HCT116 (cell line): ENCODE results near the gene DPP6. TPM values are rescaled to one million over a fixed set of nuclear protein-coding genes. Genes with fewer than 3 reads are reported as not detected.

Experiments used
- ATAC-seq: fragments of 200-7000 bp; cut with Tn5 transposase; 2 replicates; pipeline ENCODE4 v1.9.1; 2020; ENCODE audit warnings: mild to moderate bottlenecking, moderate library complexity
- BruUV-seq: library from RNA; stranded (reverse); fragments of 400-500 nt; replicated peaks from 2 replicates; lab custom pipeline; 2021; lab: Mats Ljungman, UMichigan
- CTCF ChIA-PET: fragments of 300-600 bp; sonication (Branson Sonifier 250); formaldehyde crosslinking; loops from one replicate; lab custom pipeline; 2021; ENCODE audit warnings: antibody characterized with exemption; lab: Charles Lee
- POLR2A ChIA-PET: fragments of 300-600, 350-600 bp; sonication (Branson Sonifier 250); formaldehyde crosslinking; loops from one replicate; lab custom pipeline; 2021; ENCODE audit warnings: antibody characterized with exemption; lab: Charles Lee
- RAD21 ChIA-PET, 2 experiments: fragments of 300-600 bp; sonication (Branson Sonifier 250); formaldehyde crosslinking; loops; one replicate each; lab custom pipeline; 2023; ENCODE audit warnings: low total read pairs in 2 of 2; ENCODE audit not compliant: uncharacterized antibody in 2 of 2, unreplicated experiment in 2 of 2, low non-redundant PET in 1 of 2; lab: Charles Lee
- DNase-seq: peaks from one replicate; pipeline ENCODE4 v3.0.0-alpha.2; 2010; ENCODE audit warnings: low read depth, low spot score
- H2AFZ ChIP-seq: fragments of 200-600 bp; shearing (Covaris generic), sonication (generic); 2 replicates; pipeline ENCODE4 v1.6.1; 2017; ENCODE audit warnings: low read depth, mixed run types, mixed read lengths, antibody characterized with exemption, low read length; ENCODE audit not compliant: poor library complexity, severe bottlenecking
- H3K27ac ChIP-seq: 2 replicates; pipeline ENCODE4 v1.5.1; 2012; ENCODE audit warnings: low read depth, low read length
- H3K27me3 ChIP-seq: fragments of 200-600 bp; sonication (generic); 2 replicates; pipeline ENCODE4 v1.6.1; 2016; ENCODE audit warnings: mixed run types, low read length, mixed read lengths; ENCODE audit not compliant: insufficient read depth
- H3K36me3 ChIP-seq, 2 experiments: fragments of 200-500 bp in 1 of 2; fragments of 200-600 bp in 1 of 2; sonication (Bioruptor generic) in 1 of 2; sonication (generic) in 1 of 2; 2 replicates each; pipeline versions ENCODE4 v1.5.1 to v1.6.1; 2014 to 2016; ENCODE audit warnings: low read length in 2 of 2, inconsistent platforms in 1 of 2, mixed read lengths in 1 of 2, mixed run types in 1 of 2; ENCODE audit not compliant: insufficient read depth in 2 of 2, control insufficient read depth in 1 of 2
- H3K4me1 ChIP-seq, 2 experiments: fragments of 200-600 bp in 1 of 2; sonication (generic) in 1 of 2; 2 replicates each; pipeline versions ENCODE4 v1.5.1 to v1.6.1; 2012 to 2017; ENCODE audit warnings: low read length in 2 of 2, inconsistent platforms in 1 of 2, mild to moderate bottlenecking in 1 of 2, mixed read lengths in 1 of 2, mixed run types in 1 of 2, moderate library complexity in 1 of 2; ENCODE audit not compliant: insufficient read depth in 2 of 2, control insufficient read depth in 1 of 2
- H3K4me2 ChIP-seq: fragments of 200-600 bp; sonication (generic); 2 replicates; pipeline ENCODE4 v1.6.1; 2017; ENCODE audit warnings: mixed run types, low read length, mixed read lengths
- H3K4me3 ChIP-seq, 2 experiments: fragments of 200-600 bp in 1 of 2; sonication (generic) in 1 of 2; replicated peaks in 1 of 2; 2 replicates each; pipeline ENCODE4 v1.5.1; 2011 to 2016; ENCODE audit warnings: low read length in 2 of 2, control low read depth in 1 of 2, low read depth in 1 of 2, mild to moderate bottlenecking in 1 of 2, mixed read lengths in 1 of 2, mixed run types in 1 of 2
- H3K79me2 ChIP-seq: fragments of 200-600 bp; sonication (generic); 2 replicates; pipeline ENCODE4 v1.6.1; 2017; ENCODE audit warnings: mild to moderate bottlenecking, mixed run types, low read length, moderate library complexity, mixed read lengths; ENCODE audit not compliant: insufficient read depth
- H3K9ac ChIP-seq: fragments of 200-600 bp; sonication (generic); 2 replicates; pipeline ENCODE4 v1.6.1; 2016; ENCODE audit warnings: low read length, mixed read lengths
- H3K9me2 ChIP-seq: fragments of 200-600 bp; sonication (generic), shearing (Covaris generic); 2 replicates; pipeline ENCODE4 v1.6.1; 2017; ENCODE audit warnings: mixed run types, mild to moderate bottlenecking, moderate library complexity; ENCODE audit not compliant: insufficient read depth
- H3K9me3 ChIP-seq, 2 experiments: fragments of 200-500 bp in 1 of 2; fragments of 200-600 bp in 1 of 2; sonication (Bioruptor generic) in 1 of 2; sonication (generic) in 1 of 2; 2 replicates each; pipeline ENCODE4 v1.6.1; 2014 to 2017; ENCODE audit warnings: low read length in 2 of 2, mixed read lengths in 2 of 2, inconsistent platforms in 1 of 2, low read depth in 1 of 2, mild to moderate bottlenecking in 1 of 2, mixed run types in 1 of 2, moderate library complexity in 1 of 2; ENCODE audit not compliant: control insufficient read depth in 1 of 2, insufficient read depth in 1 of 2
- H4K20me1 ChIP-seq: fragments of 200-600 bp; sonication (generic), shearing (Covaris generic); 2 replicates; pipeline ENCODE4 v1.6.1; 2017; ENCODE audit warnings: mixed run types, mild to moderate bottlenecking, moderate library complexity; ENCODE audit not compliant: insufficient read depth
- CEBPB ChIP-seq: IDR thresholded peaks from 2 replicates; pipeline ENCODE4 v1.6.1; 2012; ENCODE audit warnings: low read depth
- CTCF ChIP-seq, 3 experiments: fragments of 200-600 bp in 1 of 3; sonication (generic) in 1 of 3; IDR thresholded peaks in 2 of 3; conservative IDR thresholded peaks in 1 of 3; 2 replicates each; pipeline ENCODE4 v1.5.1; 2012 to 2017; ENCODE audit warnings: low read depth in 2 of 3, low read length in 2 of 3, antibody characterized with exemption in 1 of 3, borderline replicate concordance in 1 of 3, control low read depth in 1 of 3, mild to moderate bottlenecking in 1 of 3, mixed read lengths in 1 of 3, mixed run types in 1 of 3, moderate library complexity in 1 of 3; ENCODE audit not compliant: insufficient read depth in 1 of 3
- ELF1 ChIP-seq: IDR thresholded peaks from 2 replicates; pipeline ENCODE4 v1.6.1; 2012; ENCODE audit warnings: low read depth, borderline replicate concordance
- EZH2phosphoT487 ChIP-seq: fragments of 200-600 bp; IDR thresholded peaks from 2 replicates; pipeline ENCODE4 v1.6.1; 2018; ENCODE audit warnings: antibody characterized with exemption, borderline replicate concordance
- JUND ChIP-seq: IDR thresholded peaks from 2 replicates; pipeline ENCODE4 v1.6.1; 2012
- SIN3A ChIP-seq: IDR thresholded peaks from 2 replicates; pipeline ENCODE4 v1.6.1; 2012; ENCODE audit warnings: low read depth
- SP1 ChIP-seq: IDR thresholded peaks from 2 replicates; pipeline ENCODE4 v1.6.1; 2012; ENCODE audit warnings: low read depth
- SRF ChIP-seq: IDR thresholded peaks from 2 replicates; pipeline ENCODE4 v1.6.1; 2012; ENCODE audit warnings: low read depth
- YY1 ChIP-seq: IDR thresholded peaks from 2 replicates; pipeline ENCODE4 v1.6.1; 2011; ENCODE audit warnings: low read length, low read depth, moderate library complexity, mild to moderate bottlenecking; ENCODE audit not compliant: insufficient replicate concordance; ENCODE audit errors: extremely low read depth
- ZNF274 ChIP-seq: fragments of 200-500 bp; sonication (Bioruptor generic); IDR thresholded peaks from 2 replicates; pipeline ENCODE4 v1.6.1; 2014; ENCODE audit warnings: mild to moderate bottlenecking, low read depth, low read length, inconsistent platforms
- intact Hi-C: fragments of 100-400 bp; cut with micrococcal nuclease; formaldehyde crosslinking; loops from 2 replicates; pipeline ENCODE4 v1.10.0; 2022
- total RNA-seq: library from RNA; stranded (reverse); gene quantifications from one replicate; pipeline ENCODE4 v1.2.1, GENCODE V29; 2021; ENCODE audit not compliant: unreplicated experiment

DPP6 gene
- total RNA-seq, 1 experiment from 2014 or later, result not detected

- Histone ChIP-seq H3K4me3 (no peak overlapping the region), H3K36me3 (no peaks in the 10 kb centered on the region; a peak in 1 of 4 replicates), H4K20me1 (no peaks in the 10 kb centered on the region), H3K9me3 (peaks cover 0 to 15% of the 10 kb centered on the region in 2 experiments; a peak in 2 of 4 replicates), H2AFZ (no peak overlapping the region), H3K79me2 (no peaks in the 10 kb centered on the region), H3K9ac (no peak overlapping the region), H3K27ac (no peak overlapping the region), H3K4me1 (no peaks in the 10 kb centered on the region), H3K9me2 (no peaks in the 10 kb centered on the region), H3K4me2 (no peak overlapping the region), H3K27me3 (no peaks in the 10 kb centered on the region)
- DNase-seq (no peak), ATAC-seq (no peak)
- CTCF ChIA-PET, result no interaction called here
- intact Hi-C loops, result no loop called here
- TF ChIP-seq EZH2phosphoT487, result no peak
- TF ChIP-seq SRF, result no peak
- TF ChIP-seq ZNF274, result no peak
- no peak for TF ChIP-seq CEBPB
- TF ChIP-seq SP1, result no peak
- TF ChIP-seq CTCF (IDR thresholded peaks at IDR 0.05 in 2 of 3, conservative IDR thresholded peaks at IDR 0.05 in 1 of 3; ENCODE audit: borderline replicate concordance in 1 of 3, insufficient read depth in 1 of 3, low read depth in 2 of 3, low read length in 2 of 3), result no peak
- no peak for TF ChIP-seq JUND
- no peak for TF ChIP-seq YY1
- no peak for TF ChIP-seq ELF1
- no peak for TF ChIP-seq SIN3A
- no TSS peak for BruUV-seq
- RAD21 ChIA-PET, result no interaction called here
- POLR2A ChIA-PET, result no interaction called here
These were observed 422.8 kb downstream of the DPP6 start for GRCh38 chr7:154474903-154475520.
